CD4-positive, alpha-beta T cell treated with Interleukin-15 for 4 hours (primary cell): ENCODE data around the gene NGF.

Source experiments
- DNase-seq: peaks from one replicate; pipeline ENCODE4 v3.0.0-alpha.2; 2020; ENCODE audit warnings: low spot score

The NGF gene

DNA sequence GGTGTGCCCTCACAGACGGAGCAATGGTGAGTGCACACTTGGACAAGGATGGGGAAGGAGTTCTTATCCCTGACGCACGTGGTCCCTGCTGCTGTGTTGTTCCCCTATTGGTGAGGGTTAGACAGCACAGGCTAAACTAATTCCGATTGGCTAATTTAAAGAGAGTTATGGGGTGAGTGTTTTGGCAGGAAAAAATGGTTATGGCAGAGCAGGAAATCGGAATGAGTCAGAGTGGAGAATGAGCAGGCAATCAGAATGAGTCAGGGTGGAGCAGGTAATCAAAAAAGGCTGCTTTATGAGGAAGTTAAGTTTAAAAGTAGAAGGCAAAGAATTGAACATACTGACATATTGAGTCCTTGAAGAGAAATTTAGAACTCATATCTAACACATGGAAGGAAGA, 100.5 kb downstream of the NGF start:
- no peak for DNase-seq

GRCh38 chr1:115237023-115237422, 101.0 kb downstream of the NGF start:
- no peak for DNase-seq
